ENCODE data around the gene FAM200C. TPM values are rescaled to one million over a fixed set of nuclear protein-coding genes. Genes with fewer than 3 reads are reported as not detected.

Gene FAM200C
- polyA plus RNA-seq, 6 donors from 2014 or later: 0.22 to 0.53 (median 0.39) TPM; not detected in 2

DNA sequence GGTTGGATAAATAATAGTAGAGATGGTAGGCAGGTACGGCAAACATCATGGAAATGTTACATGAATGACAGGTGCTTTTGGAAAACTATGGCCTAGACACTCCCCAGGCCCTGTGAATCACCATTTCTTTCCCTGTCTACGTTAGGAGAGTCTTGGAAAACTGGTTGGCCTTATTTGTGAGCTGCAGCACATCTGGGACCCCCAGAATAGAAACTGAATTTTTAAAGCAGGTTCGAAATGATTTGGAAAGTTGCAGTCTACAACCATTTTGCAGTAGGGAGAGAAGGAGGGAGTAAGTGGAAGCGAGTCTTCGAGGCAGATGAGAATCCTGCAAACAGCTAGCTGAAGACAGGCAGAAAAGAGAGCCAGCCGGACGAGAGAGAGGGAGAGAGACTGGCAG lies 42.5 kb downstream of the FAM200C start:
- H3K9me3 Mint-ChIP-seq: no peaks in the 10 kb centered on the region
- ATAC-seq (ENCODE audit: low read depth in 2 of 2): no peak
- H3K27ac Mint-ChIP-seq: no peak overlapping the region
- H3K4me3 Mint-ChIP-seq: no peak overlapping the region
- H3K4me1 Mint-ChIP-seq: no peaks in the 10 kb centered on the region
- no peak for DNase-seq
- H3K27me3 Mint-ChIP-seq: peaks cover 4 to 15% (median 5%) of the 10 kb centered on the region in 3 donors
- no peaks in the 10 kb centered on the region for H3K36me3 Mint-ChIP-seq

DNA sequence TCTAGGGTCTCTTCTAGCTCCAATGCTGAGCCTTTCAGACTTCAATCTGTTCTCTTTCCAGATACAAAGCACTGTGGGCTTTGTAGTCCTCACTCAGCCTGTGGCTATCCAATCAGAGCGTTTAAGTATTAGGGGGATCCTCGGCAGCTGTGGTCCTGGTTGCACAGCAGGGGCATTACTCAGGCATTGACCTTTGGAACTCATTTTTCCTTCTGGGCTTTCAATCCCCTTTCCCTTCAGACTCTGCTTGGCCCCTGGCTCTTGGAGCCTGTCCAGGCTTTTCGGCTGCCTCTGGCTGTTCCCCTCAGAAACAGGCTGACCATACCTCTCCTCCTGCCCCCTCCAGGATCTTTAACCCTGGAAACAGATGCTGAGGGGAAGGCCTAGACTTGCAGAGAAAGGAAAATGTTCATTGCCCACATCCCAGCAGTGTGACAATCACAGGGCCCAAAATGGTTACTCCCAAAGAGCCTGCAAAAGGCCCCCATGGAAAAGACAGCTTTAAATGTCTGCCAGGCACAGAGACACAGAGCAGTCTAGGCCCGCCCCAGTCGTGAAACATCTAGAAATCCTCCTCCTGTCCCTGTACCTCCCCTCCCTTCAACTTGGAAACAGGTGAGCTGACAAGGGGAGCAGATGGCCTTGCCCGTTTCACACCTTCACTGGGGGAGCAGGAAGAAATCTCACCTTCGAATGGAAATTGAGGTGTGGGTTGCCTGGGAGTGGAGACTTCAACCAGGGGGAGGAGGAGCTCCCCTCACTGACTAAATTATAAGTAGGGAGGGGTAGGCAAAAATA lies 43.1 kb downstream of the FAM200C start:
- Mint-ChIP-seq H3K4me3 (no peak overlapping the region), H3K4me1 (no peaks in the 10 kb centered on the region), H3K9me3 (no peaks in the 10 kb centered on the region), H3K27me3 (peaks cover 1 to 15% (median 4%) of the 10 kb centered on the region in 3 donors), H3K27ac (peak overlapping the region in 1 of 6 donors; percentile 21), H3K36me3 (no peaks in the 10 kb centered on the region)
- DNase-seq: no peak
- no peak for ATAC-seq (ENCODE audit: low read depth in 2 of 2)

DNA sequence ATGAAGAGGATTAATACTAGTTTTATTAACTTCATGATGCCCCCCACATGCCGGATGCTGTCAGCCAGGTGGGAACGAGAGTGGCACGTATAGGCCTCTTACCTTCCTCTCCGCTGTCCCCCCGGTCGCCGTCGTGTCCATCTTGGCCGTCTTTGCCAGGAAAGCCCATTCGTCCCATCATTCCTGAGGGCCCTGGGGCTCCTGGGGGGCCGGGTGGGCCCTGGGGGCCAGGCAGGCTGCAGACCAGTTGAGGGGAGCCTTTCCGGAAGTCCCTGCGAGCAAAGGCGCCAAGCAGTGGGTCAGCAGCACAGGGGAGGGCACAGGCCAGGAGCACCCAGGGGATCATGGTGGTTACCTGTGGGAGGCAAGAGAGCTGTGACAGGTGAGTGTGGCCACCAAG lies 45.2 kb downstream of the FAM200C start:
- Mint-ChIP-seq H3K4me3 (no peak overlapping the region), H3K4me1 (no peaks in the 10 kb centered on the region), H3K9me3 (no peaks in the 10 kb centered on the region), H3K27me3 (peaks cover 0 to 8% (median 4%) of the 10 kb centered on the region in 3 donors), H3K27ac (no peak overlapping the region), H3K36me3 (no peaks in the 10 kb centered on the region)
- DNase-seq: no peak
- ATAC-seq (ENCODE audit: low read depth in 2 of 2): no peak

DNA sequence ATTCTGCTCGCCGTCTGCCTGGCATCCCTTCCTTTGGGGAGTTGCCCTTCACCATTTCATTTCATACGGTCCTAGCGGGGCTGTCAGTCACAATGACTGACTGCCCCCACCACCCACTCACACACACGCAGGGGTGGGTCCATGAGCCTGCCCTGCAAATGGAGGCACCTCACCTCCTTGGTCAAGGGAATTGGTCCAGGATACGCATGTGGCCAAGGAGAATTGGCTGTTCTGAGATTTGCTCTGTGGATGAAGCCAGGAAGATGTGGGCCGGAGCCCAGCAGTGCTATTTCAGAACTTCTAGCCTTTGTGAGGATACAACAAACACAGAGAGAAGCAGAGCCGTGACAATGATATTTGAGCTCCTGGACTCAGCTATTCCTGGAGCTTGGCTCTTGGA lies 46.5 kb downstream of the FAM200C start:
- no peaks in the 10 kb centered on the region for H3K36me3 Mint-ChIP-seq
- H3K4me1 Mint-ChIP-seq: no peaks in the 10 kb centered on the region
- no peak for ATAC-seq (ENCODE audit: low read depth in 2 of 2)
- H3K27me3 Mint-ChIP-seq: peaks cover 0 to 8% (median 0%) of the 10 kb centered on the region in 3 donors
- H3K27ac Mint-ChIP-seq: no peak overlapping the region
- no peak for DNase-seq
- H3K4me3 Mint-ChIP-seq: no peak overlapping the region
- H3K9me3 Mint-ChIP-seq: no peaks in the 10 kb centered on the region

DNA sequence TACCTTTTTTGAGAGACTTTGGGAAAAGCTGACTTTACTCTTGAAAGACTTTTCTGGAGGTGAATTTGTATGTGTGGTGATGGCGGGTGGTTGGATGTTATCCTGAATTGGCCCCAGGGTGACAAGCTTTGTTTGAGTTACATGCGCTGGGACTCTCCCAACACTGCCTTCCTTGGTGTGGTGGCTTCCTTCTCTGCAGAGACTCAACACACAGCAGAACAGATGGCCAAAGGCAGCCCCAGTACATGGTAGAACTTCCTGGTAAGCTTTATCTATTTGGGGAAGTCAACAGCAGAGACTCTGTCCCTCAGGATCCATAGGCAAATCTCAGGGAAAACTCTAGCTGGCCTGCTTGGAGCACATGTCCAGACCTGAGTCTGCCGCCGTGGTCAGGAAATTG lies 47.5 kb downstream of the FAM200C start:
- Mint-ChIP-seq H3K27me3 (peaks cover 0 to 3% (median 0%) of the 10 kb centered on the region in 3 donors), H3K36me3 (no peaks in the 10 kb centered on the region), H3K27ac (no peak overlapping the region), H3K9me3 (no peaks in the 10 kb centered on the region), H3K4me1 (no peaks in the 10 kb centered on the region), H3K4me3 (no peak overlapping the region)
- DNase-seq (no peak), ATAC-seq (ENCODE audit: low read depth in 2 of 2) (no peak)

DNA sequence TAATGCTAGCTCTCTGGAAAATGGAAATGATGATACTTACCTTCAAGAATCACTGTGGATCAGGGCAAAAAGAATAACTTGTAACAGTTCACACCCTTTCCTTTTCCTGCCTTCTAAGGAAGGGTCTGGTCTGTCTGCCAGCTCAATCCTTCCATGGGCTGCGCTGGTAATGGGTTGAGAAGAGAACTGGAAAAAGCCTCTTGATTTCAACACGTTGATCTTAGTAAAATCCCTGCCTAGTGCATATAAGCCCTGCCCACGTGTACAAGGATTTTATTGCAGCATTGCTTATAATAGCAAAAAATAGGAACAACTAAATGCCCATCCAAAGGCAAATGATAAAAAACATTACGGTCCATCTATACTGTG lies 49.9 kb downstream of the FAM200C start:
- DNase-seq (no peak), ATAC-seq (ENCODE audit: low read depth in 2 of 2) (no peak)
- Mint-ChIP-seq H3K27ac (no peak overlapping the region), H3K9me3 (no peaks in the 10 kb centered on the region), H3K4me3 (no peak overlapping the region), H3K4me1 (no peaks in the 10 kb centered on the region), H3K27me3 (no peaks in the 10 kb centered on the region), H3K36me3 (no peaks in the 10 kb centered on the region)

DNA sequence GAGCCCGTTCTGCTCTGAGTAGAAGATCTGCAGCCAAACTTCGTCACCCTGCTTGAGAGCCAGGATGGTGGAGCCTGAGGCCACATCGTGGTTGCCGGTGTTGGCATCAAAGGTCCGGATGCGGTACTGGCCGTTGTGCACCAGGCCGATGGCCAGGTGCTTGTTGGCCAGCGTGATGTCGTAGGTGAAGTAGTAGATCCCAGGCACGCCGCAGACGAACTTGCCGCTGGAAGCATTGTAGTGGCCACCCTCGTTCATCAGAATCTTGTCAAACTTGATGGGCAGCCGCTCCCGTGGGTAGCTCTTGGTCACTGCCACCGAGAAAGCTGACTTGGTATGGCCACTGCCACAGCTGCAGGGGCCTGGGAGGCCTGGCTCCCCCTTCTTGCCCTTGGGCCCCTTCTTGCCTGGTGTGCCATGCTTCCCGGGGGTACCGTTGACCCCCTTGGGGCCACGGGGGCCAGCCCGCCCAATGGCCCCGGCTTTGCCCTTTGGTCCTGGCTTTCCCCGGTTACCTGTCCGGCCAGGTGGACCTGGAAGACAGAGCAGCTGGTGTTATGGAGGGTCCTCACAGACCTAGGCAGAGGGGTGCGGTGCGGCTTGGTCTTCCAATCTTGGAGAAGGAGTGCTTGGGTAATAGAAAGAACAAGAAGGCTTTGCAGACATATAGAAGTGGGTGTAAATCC lies 50.5 kb downstream of the FAM200C start:
- ATAC-seq (ENCODE audit: low read depth in 2 of 2) (no peak), DNase-seq (no peak)
- no peaks in the 10 kb centered on the region for H3K4me1 Mint-ChIP-seq
- H3K36me3 Mint-ChIP-seq: no peaks in the 10 kb centered on the region
- no peaks in the 10 kb centered on the region for H3K9me3 Mint-ChIP-seq
- H3K4me3 Mint-ChIP-seq: no peak overlapping the region
- H3K27me3 Mint-ChIP-seq: no peaks in the 10 kb centered on the region
- no peak overlapping the region for H3K27ac Mint-ChIP-seq

DNA sequence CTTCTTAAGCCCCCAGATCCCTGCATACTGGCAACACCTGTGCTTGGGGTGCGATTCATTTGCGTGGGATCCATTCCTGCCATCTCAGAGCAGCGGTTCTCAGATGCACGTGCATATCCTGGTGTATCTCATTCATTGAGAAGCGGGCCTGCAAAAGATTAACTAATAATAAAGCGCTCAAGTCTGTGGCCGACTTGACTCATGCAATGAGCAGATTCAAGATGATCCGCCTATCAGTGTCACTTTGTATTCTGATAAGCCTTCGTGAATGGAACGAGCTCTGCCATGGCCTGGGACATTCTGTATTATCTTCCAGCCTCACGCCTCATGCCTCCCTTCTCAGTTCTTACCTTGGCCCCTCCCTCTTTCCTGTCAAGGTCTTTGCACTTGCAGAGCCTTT lies 51.8 kb downstream of the FAM200C start:
- ATAC-seq (ENCODE audit: low read depth in 2 of 2) (no peak), DNase-seq (no peak)
- H3K9me3 Mint-ChIP-seq: no peaks in the 10 kb centered on the region
- no peaks in the 10 kb centered on the region for H3K36me3 Mint-ChIP-seq
- H3K4me1 Mint-ChIP-seq: no peaks in the 10 kb centered on the region
- no peak overlapping the region for H3K4me3 Mint-ChIP-seq
- H3K27ac Mint-ChIP-seq: peak overlapping the region in 2 of 6 donors; percentile 30 to 49
- peaks cover 0 to 8% (median 6%) of the 10 kb centered on the region in 3 donors for H3K27me3 Mint-ChIP-seq

DNA sequence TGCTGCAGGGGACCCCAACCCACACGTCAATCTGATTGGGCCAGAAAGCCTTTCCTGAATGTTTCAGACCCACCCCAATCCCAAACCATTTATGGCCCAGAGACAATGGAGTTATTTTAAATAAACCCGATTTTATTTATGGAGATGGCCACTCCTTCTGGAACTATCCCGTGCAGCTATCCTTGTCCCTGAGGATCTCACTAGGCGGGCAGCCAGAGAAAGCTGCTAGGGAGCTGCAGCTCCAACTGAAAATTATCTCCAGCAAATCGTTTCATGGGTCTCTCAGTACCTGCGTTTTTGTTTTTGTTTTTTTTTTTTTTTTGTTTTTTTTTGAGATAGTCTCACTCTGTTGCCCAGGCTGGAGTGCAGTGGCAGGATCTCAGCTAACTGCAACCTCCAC lies 52.4 kb downstream of the FAM200C start:
- Mint-ChIP-seq H3K4me1 (no peaks in the 10 kb centered on the region), H3K27me3 (peaks cover 0 to 8% (median 6%) of the 10 kb centered on the region in 3 donors), H3K4me3 (no peak overlapping the region), H3K27ac (no peak overlapping the region), H3K9me3 (no peaks in the 10 kb centered on the region), H3K36me3 (no peaks in the 10 kb centered on the region)
- no peak for DNase-seq
- ATAC-seq (ENCODE audit: low read depth in 2 of 2): no peak

Other genes starting within 250 kb of the FAM200C start
- not detected for gene FABP6, start 170.5 kb downstream of the FAM200C start, polyA plus RNA-seq (ENCODE audit: low read depth in 6 of 6)
- under 1 TPM in 1 of 6 donors, not detected in 5; 0.12 TPM for gene CCNJL, start 87.5 kb downstream of the FAM200C start, polyA plus RNA-seq (ENCODE audit: low read depth in 6 of 6)
- not detected for gene C1QTNF2, start 29.4 kb downstream of the FAM200C start, polyA plus RNA-seq (ENCODE audit: low read depth in 6 of 6)
- 100 to 1,000 TPM in 2 of 6 donors, 10 to 100 TPM in 4; 83.6 to 115 (median 94.8) TPM for gene SLU7, start 19.0 kb upstream of the FAM200C start, polyA plus RNA-seq (ENCODE audit: low read depth in 6 of 6)
- 10 to 100 TPM in 5 of 6 donors, 1 to 10 TPM in 1; 2.6 to 17.2 (median 12.2) TPM for gene PTTG1, start 21.8 kb upstream of the FAM200C start, polyA plus RNA-seq (ENCODE audit: low read depth in 6 of 6)